K562 (cell line): ENCODE results near the gene ADPRM. TPM values are rescaled to one million over a fixed set of nuclear protein-coding genes. Genes with fewer than 3 reads are reported as not detected.

Experiments used
- ATAC-seq: fragments of 200-7000 bp; cut with Tn5 transposase; 3 replicates; pipeline ENCODE4 v1.9.1; 2020; ENCODE audit warnings: moderate library complexity
- BruUV-seq: library from RNA; stranded (reverse); fragments of 400-500 nt; replicated peaks from 2 replicates; lab custom pipeline; 2021; lab: Mats Ljungman, UMichigan
- CTCF ChIA-PET: fragments of 300-600 bp; formaldehyde crosslinking; extraction: SDS; loops from one replicate; lab custom pipeline; 2021; ENCODE audit warnings: low intra/inter-chr PET ratio; lab: Yijun Ruan, JAX
- POLR2A ChIA-PET: fragments of 300-600, 350-650 bp; sonication (Branson Sonifier 250); formaldehyde crosslinking; extraction: SDS; loops from one replicate; lab custom pipeline; 2021; ENCODE audit warnings: antibody characterized with exemption, inconsistent platforms; lab: Yijun Ruan, JAX
- DNase-seq, 4 experiments: peaks; one replicate each; pipeline versions ENCODE4 v3.0.0 to v3.0.0-alpha.2; 2011 to 2018; ENCODE audit warnings: low spot score in 3 of 4, mixed read lengths in 3 of 4; ENCODE audit errors: extremely low read depth in 1 of 4
- FAIRE-seq: peaks from 2 replicates; lab custom pipeline; 2011; peaks lifted over from hg19 to GRCh38; lab: Jason Lieb, UNC
- H2AFZ ChIP-seq: 2 replicates; pipeline ENCODE4 v1.6.0; 2011; ENCODE audit warnings: low read depth, low read length, control low read depth, inconsistent platforms
- H3K27ac ChIP-seq: fragments of 200-600 bp; 3 replicates; pipeline ENCODE4 v1.8.0; 2011; ENCODE audit warnings: low read depth, mild to moderate bottlenecking, control low read depth, inconsistent platforms, low read length, moderate library complexity, mixed read lengths; ENCODE audit errors: extremely low read depth
- H3K27me3 ChIP-seq, 2 experiments: fragments of 300-600 bp in 1 of 2; 2 replicates in 1 of 2; 3 replicates in 1 of 2; pipeline versions ENCODE4 v1.6.0 to v1.8.0; 2011; ENCODE audit warnings: inconsistent platforms in 2 of 2, low read length in 2 of 2, mild to moderate bottlenecking in 1 of 2, mixed read lengths in 1 of 2, moderate library complexity in 1 of 2; ENCODE audit not compliant: control insufficient read depth in 2 of 2, insufficient read depth in 2 of 2
- H3K36me3 ChIP-seq: fragments of 300-600 bp; 3 replicates; pipeline ENCODE4 v1.8.0; 2011; ENCODE audit warnings: mild to moderate bottlenecking, low read length, inconsistent platforms; ENCODE audit not compliant: control insufficient read depth, insufficient read depth
- H3K4me1 ChIP-seq, 2 experiments: fragments of 200-600 bp in 1 of 2; replicated peaks in 1 of 2; 2 replicates in 1 of 2; 3 replicates in 1 of 2; pipeline versions ENCODE4 v1.5.1 to v1.8.0; 2011; ENCODE audit warnings: inconsistent platforms in 2 of 2, low read length in 2 of 2, mild to moderate bottlenecking in 1 of 2, mixed read lengths in 1 of 2, moderate library complexity in 1 of 2; ENCODE audit not compliant: control insufficient read depth in 2 of 2, insufficient read depth in 2 of 2
- H3K4me2 ChIP-seq: 2 replicates; pipeline ENCODE4 v1.6.1; 2011; ENCODE audit warnings: low read length, control low read depth, inconsistent platforms, mixed read lengths; ENCODE audit not compliant: insufficient read depth
- H3K4me3 ChIP-seq: fragments of 200-600 bp; sonication (generic), shearing (Covaris generic); 2 replicates; pipeline ENCODE4 v1.5.1; 2016; ENCODE audit warnings: control low read depth, inconsistent platforms
- H3K79me2 ChIP-seq: fragments of 200-600 bp; 3 replicates; pipeline ENCODE4 v1.8.0; 2011; ENCODE audit warnings: low read length, inconsistent platforms; ENCODE audit not compliant: control insufficient read depth, insufficient read depth
- H3K9ac ChIP-seq, 2 experiments: 2 replicates each; pipeline versions ENCODE4 v1.6.0 to v1.6.1; 2011; ENCODE audit warnings: low read depth in 2 of 2, low read length in 2 of 2, control low read depth in 1 of 2, inconsistent platforms in 1 of 2, mild to moderate bottlenecking in 1 of 2, mixed read lengths in 1 of 2; ENCODE audit not compliant: insufficient read depth in 1 of 2
- H3K9me1 ChIP-seq: one replicate; pipeline ENCODE4 v1.6.0; 2011; ENCODE audit warnings: inconsistent platforms, mild to moderate bottlenecking, low read length, moderate library complexity; ENCODE audit not compliant: control insufficient read depth, insufficient read depth
- H3K9me3 ChIP-seq: replicated peaks from 2 replicates; pipeline ENCODE4 v1.5.1; 2011; ENCODE audit warnings: low read depth, low read length, inconsistent platforms; ENCODE audit not compliant: control insufficient read depth, insufficient read depth
- H4K20me1 ChIP-seq: replicated peaks from 2 replicates; pipeline ENCODE4 v1.6.1; 2011; ENCODE audit warnings: low read length, inconsistent platforms, mixed read lengths; ENCODE audit not compliant: control insufficient read depth, insufficient read depth
- ARID3A ChIP-seq: IDR thresholded peaks from 2 replicates; pipeline ENCODE4 v1.6.1; 2012; ENCODE audit warnings: low read depth, low read length, improper control_type of control experiment, borderline replicate concordance
- COPS2 ChIP-seq: fragments of 450-650 bp; conservative IDR thresholded peaks from 2 replicates; pipeline ENCODE4 v1.6.1; 2016; ENCODE audit warnings: mild to moderate bottlenecking, moderate library complexity
- CXXC5 ChIP-seq: fragments of 250-450 bp; sonication (Bioruptor Pico); IDR thresholded peaks from 2 replicates; pipeline ENCODE4 v1.8.0; 2022; ENCODE audit warnings: inconsistent platforms, mild to moderate bottlenecking, moderate library complexity
- GTF2E2 ChIP-seq: fragments of 200-800 bp; sonication (Bioruptor generic); IDR thresholded peaks from 2 replicates; pipeline ENCODE4 v1.6.1; 2016; ENCODE audit warnings: missing genetic modification characterization, missing compliant biosample characterization
- MAFG ChIP-seq: fragments of 450-650 bp; conservative IDR thresholded peaks from 2 replicates; pipeline ENCODE4 v1.6.1; 2016; ENCODE audit warnings: missing genetic modification characterization, missing compliant biosample characterization
- NFYB ChIP-seq: IDR thresholded peaks from 2 replicates; pipeline ENCODE4 v1.6.1; 2011; ENCODE audit warnings: mild to moderate bottlenecking, moderate library complexity; ENCODE audit not compliant: insufficient read length; ENCODE audit errors: extremely low read depth
- NR1H2 ChIP-seq: sonication (generic); formaldehyde crosslinking; IDR thresholded peaks from 2 replicates; pipeline ENCODE4 v1.4.0; 2020; ENCODE audit warnings: mild to moderate bottlenecking, missing genetic modification reagents
- SETDB1 ChIP-seq: IDR thresholded peaks from one replicate; pipeline ENCODE4 v1.6.1; 2012; ENCODE audit warnings: low read length, control low read depth, inconsistent platforms
- THRA ChIP-seq: fragments of 450-650 bp; IDR thresholded peaks from 2 replicates; pipeline ENCODE4 v1.6.1; 2017; ENCODE audit warnings: mild to moderate bottlenecking, moderate library complexity
- ZKSCAN1 ChIP-seq: fragments of 150-350 bp; IDR thresholded peaks from 2 replicates; pipeline ENCODE4 v1.6.1; 2016; ENCODE audit warnings: low read depth, low read length
- ZNF133 ChIP-seq: fragments of 250-450 bp; sonication (Bioruptor Pico); IDR thresholded peaks from 2 replicates; pipeline ENCODE4 v1.4.0; 2020; ENCODE audit warnings: mild to moderate bottlenecking
- ZNF3 ChIP-seq: fragments of 250-450 bp; sonication (Bioruptor Pico); IDR thresholded peaks from 2 replicates; pipeline ENCODE4 v1.5.0; 2021; ENCODE audit warnings: mild to moderate bottlenecking, moderate library complexity
- ZNF561 ChIP-seq: fragments of 450-650 bp; formaldehyde crosslinking; conservative IDR thresholded peaks from 2 replicates; pipeline ENCODE4 v1.4.0; 2020; ENCODE audit warnings: mild to moderate bottlenecking, moderate library complexity
- WGBS: fragments of 100-300 bp; shearing (Covaris generic); methylation state at CpG from one replicate; pipeline ENCODE4 v1.1.6; 2016; ENCODE audit warnings: low coverage, mixed read lengths; ENCODE audit not compliant: insufficient coverage; ENCODE audit errors: missing lambda C conversion rate; 5-methylcytosine and 5-hydroxymethylcytosine counted together
- in situ Hi-C: fragments of 300-500 bp; cut with MboI; formaldehyde crosslinking; loops from 4 replicates; pipeline ENCODE4 v1.15.0; 2018; ENCODE audit warnings: inconsistent platforms, mixed read lengths
- intact Hi-C: fragments of 100-400 bp; cut with micrococcal nuclease; formaldehyde crosslinking; loops from 2 replicates; pipeline ENCODE4 v1.14.2; 2022
- polyA plus RNA-seq, 8 experiments: library from polyadenylated mRNA; depleted of rRNA in 4 of 8; stranded (reverse) in 5 of 8; unstranded in 3 of 8; fragments of >200 nt; fragmentation: Nextera tagmentation in 2 of 8; fragmentation: Illumina TruSeq in 1 of 8; extraction: Ambion mirVana in 2 of 8; extraction: Trizol in 1 of 8; gene quantifications; 2 replicates each; pipeline versions ENCODE4 v1.2.1 to v1.2.3, GENCODE V29; 2011 to 2014; ENCODE audit warnings: inconsistent platforms in 1 of 8, missing spikeins in 1 of 8
- total RNA-seq, 7 experiments: library from RNA; depleted of rRNA in 6 of 7; stranded (reverse); fragments of >200 nt in 6 of 7; fragmentation: Illumina TruSeq in 2 of 7; extraction: Trizol in 2 of 7; gene quantifications; 2 replicates each; pipeline versions ENCODE4 v1.2.1 to v1.2.3, GENCODE V29; 2011 to 2021; ENCODE audit warnings: low replicate concordance in 1 of 7

ADPRM gene
- total and polyA plus RNA-seq, 9 of the 15 experiments (the other 6 are each of a cell fraction or from before 2014, with no cell fraction given): 4.7 to 17.6 (median 6.2) TPM

- Histone ChIP-seq H3K9me1 (no peaks in the 10 kb centered on the region), H3K27ac (no peak overlapping the region), H4K20me1 (no peaks in the 10 kb centered on the region), H3K36me3 (no peaks in the 10 kb centered on the region), H3K79me2 (no peaks in the 10 kb centered on the region), H3K4me3 (no peak overlapping the region), H3K9me3 (no peaks in the 10 kb centered on the region), H3K4me1 (no peaks in the 10 kb centered on the region), H2AFZ (no peak overlapping the region), H3K9ac (no peak overlapping the region), H3K4me2 (no peak overlapping the region), H3K27me3 (peaks cover 0 to 6% of the 10 kb centered on the region in 2 experiments; a peak in 2 of 5 replicates)
- ChIA-PET CTCF (interaction anchor here (0.6 kb wide), 1 partner anchor 1146 kb away, joined by 3 read pairs; no protein-coding TSS in a partner anchor), POLR2A (no interaction called here)
- WGBS: 0% methylated on average over 3 of the region's 4 CpGs
- ATAC-seq (no peak), FAIRE-seq (no peak), DNase-seq (no peak)
- intact Hi-C loops (no loop called here), in situ Hi-C loops (no loop called here)
- no TSS peak for BruUV-seq
- TF ChIP-seq ARID3A (no peak), ZNF133 (no peak), ZKSCAN1 (no peak), ZNF3 (CRISPR knock-in tag) (no peak), COPS2 (no peak), NR1H2 (CRISPR knock-in tag) (no peak), SETDB1 (no peak), ZNF561 (CRISPR knock-in tag) (no peak), CXXC5 (CRISPR knock-in tag) (no peak), MAFG (tag) (no peak), GTF2E2 (tag) (no peak), NFYB (no peak), THRA (no peak)
Measured at GRCh38 chr17:10735821-10736220, 38.4 kb downstream of the ADPRM start.
